Germinal center (tissue), 1 donor: Measurements from ENCODE around the gene SYNPO2.

ENCODE experiments used
- DNase-seq: peaks from one replicate; pipeline ENCODE4 v3.0.0; 2012; ENCODE audit warnings: mixed read lengths, low spot score

Gene SYNPO2

GRCh38 chr4:118939169-118939783 lies 50.6 kb downstream of the SYNPO2 start:
- no peak for DNase-seq

DNA sequence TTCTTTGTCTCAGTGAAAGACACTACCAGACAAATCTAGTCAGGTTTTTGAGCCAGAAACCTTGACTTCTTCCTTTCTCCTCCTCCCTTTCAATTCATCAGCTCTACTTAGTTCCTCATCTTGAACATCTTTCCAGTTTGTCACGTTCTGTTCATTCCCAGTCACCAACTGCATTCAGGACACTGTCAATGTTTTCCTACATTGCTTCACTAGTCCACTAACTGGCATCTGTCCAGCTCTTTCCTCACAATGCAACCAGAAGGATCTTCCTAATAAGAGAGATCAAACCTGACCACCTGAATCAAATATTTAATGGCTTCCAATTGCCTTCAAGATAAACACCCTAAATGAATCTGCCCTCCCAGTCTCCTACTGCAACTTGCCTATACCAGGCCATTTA lies 52.5 kb downstream of the SYNPO2 start:
- no peak for DNase-seq

DNA sequence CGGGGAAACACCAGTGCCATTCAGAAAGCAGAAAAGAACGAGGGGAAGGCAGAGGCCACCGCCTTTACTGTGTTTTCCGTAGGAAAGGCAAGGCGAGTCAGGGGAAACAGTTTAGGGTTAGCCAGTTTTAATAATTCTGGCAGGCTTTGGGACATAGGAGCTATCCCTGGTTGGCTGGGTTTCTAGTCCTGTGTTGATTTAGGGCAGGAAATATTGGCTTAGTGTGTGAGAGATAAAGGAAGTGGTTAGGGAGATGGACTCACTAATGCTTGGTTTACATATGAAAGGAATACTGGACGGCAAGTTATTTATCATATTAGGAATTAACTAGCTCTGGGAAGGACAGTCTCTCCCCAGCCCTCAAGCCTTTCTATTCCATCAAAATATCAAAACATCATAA lies 53.1 kb downstream of the SYNPO2 start:
- DNase-seq: no peak

DNA sequence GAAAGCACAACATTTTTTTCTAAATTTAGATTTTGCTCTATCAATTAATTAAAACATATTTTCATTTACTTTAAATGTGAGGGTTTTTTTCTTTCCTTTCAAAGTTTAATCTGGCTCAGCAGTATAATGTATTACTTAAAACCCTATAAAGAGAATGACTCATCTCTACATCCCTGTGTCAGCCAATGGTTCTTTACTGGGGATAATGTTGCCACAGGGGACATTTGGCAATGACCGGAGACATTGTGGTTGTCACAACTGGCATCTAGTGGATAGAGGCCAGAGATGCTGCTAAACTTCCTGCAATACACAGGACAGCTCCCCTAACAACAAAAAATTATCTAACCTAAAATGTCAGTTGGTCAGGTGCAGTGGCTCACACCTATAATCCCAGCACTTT lies 53.8 kb downstream of the SYNPO2 start:
- no peak for DNase-seq

DNA sequence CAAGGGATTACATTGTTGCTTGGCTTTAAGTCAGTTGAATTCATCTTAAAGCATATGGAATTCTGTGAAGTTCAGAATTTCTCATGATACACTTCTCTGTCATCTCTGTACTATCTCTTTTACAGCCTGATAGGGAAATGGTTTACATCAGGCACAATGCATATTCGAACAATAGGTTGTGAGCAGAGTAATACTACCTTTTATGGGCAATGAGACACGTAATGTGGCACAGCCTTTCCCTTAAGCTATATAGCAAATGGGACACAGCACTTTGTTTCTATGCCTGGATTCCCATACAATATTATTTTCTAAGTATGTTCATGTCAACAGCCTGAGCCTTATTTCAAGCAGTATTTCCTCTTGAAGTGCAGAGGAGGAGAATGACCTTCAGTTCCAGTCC lies 58.4 kb downstream of the SYNPO2 start:
- no peak for DNase-seq

- DNase-seq: no peak
These were observed 60.0 kb downstream of the SYNPO2 start for GRCh38 chr4:118948545-118949144.

DNA sequence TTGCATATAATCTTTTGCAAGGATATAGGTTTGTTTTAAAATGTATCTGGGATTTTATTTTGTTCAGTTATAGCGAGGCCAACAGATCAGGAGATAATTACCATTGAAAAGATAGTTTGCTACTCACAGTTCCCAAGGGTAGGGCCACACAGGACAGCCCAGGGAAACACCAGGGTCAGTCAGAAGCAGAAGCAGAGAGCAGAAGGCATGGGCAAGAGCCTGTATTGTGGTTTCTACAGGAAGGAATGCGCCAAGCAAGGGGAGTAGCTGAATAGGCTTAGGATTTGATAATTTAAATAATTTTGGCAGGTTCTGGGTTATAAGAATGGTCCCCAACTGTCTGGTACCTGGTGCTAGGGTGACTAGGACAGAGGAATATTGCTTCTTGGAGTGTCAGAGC lies 61.6 kb downstream of the SYNPO2 start:
- DNase-seq: no peak

GRCh38 chr4:118950929-118951570 lies 62.4 kb downstream of the SYNPO2 start:
- DNase-seq: no peak

DNA sequence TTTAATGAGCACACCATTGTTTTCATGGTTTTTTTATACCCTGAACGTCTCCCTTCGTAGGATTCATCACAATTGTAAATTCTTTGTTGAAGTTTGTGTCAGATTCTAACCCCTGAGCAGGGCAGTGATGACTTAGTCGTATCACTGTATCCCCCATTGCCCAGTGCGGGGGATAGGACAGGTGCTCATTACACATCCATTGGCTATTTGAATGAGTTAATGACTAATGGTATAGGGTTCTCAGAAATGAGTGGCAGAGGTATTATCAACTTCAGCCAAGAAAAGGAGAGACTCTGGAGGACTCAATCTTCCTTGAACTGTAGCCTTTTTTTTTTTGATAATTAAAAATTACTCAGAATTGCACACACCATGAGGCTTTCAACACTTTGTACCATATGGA lies 64.6 kb downstream of the SYNPO2 start:
- no peak for DNase-seq

DNA sequence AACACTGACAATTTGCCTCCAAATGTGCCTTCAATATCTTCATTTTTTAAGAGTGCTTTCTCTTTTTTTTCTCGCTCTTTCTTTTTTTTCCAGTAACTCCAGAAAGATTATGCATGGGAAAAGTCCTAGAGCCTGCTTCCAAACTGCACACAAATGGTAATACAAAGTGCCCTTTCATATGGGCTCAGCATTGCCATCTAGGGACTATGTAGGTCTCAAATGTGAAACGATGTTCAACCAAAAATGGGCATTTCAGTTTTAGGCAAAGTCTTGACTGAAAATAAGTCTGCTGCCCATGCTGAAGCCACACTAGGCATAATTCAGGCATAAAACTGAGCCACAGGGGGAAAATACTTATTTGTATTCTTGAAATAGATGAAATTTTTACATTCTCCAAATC lies 65.6 kb downstream of the SYNPO2 start:
- no peak for DNase-seq

DNA sequence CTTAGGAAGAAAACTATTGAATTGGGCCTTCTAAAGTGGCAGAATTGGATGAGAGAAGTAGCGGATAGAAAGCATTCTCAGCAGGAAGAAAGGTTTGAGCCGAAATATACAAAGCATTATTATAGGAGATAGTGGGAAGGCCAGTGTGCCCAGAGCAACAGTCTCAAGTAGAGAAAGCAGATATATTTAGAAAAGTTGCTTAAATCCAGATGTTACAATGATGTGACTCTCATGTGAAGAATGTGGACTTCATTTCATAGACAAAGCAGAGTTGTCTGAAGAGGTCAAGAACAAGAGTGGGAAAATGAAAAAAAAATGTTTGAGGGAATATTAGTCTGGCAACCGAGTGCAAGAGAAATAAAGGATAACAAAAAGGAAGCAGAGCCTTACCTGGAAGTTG lies 66.9 kb downstream of the SYNPO2 start:
- DNase-seq: no peak

GRCh38 chr4:118957722-118958445 lies 69.2 kb downstream of the SYNPO2 start:
- no peak for DNase-seq

- DNase-seq: no peak
These were observed 73.9 kb downstream of the SYNPO2 start for GRCh38 chr4:118962540-118962939.

- DNase-seq: no peak
These were observed 76.3 kb downstream of the SYNPO2 start for GRCh38 chr4:118964891-118965411.

- no peak for DNase-seq
These were observed 78.7 kb downstream of the SYNPO2 start for GRCh38 chr4:118967393-118967792.

- peak; percentile 17 for DNase-seq
These were observed 79.4 kb downstream of the SYNPO2 start for GRCh38 chr4:118968005-118968404.

GRCh38 chr4:118968813-118969212 lies 80.2 kb downstream of the SYNPO2 start:
- DNase-seq: no peak

GRCh38 chr4:118969359-118969758 lies 80.7 kb downstream of the SYNPO2 start:
- no peak for DNase-seq

DNA sequence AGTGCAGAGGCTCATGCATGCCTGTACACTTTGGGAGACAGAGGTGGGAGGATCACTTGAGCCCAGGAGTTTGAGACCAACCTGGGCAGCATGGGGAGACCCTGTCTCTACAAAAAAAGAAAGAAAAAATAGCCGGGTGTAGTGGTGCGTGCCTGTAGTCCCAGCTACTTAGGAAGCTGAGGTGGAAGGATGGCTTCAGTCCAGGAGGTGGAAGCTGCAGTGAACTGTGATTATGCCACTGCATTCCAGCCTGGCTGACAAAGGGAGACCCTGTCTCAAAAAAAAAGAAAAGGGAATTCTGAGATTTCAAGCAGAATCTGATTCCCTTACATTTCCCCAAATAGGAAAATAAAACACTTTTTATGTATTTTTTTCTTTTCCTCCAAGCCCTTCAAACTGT lies 83.5 kb downstream of the SYNPO2 start:
- DNase-seq: no peak

DNA sequence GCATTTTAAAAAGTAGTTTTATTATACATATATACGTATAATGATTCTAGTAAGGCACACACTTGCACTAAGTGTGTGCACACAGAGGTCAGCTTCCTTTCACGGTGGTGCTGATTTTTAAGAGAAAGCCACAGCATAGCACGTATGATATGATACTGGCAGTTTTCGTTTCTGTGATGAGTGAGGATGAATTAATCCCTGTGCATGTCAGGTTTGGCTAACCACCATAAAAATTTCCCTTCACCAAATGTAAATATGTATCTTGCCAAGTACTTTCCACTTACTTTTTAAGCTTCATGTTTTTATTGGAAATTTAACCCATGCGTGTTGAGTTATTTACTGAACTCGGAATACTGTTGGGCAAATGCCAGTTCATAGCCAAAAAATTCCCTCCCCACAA lies 84.6 kb downstream of the SYNPO2 start:
- no peak for DNase-seq

GRCh38 chr4:118974758-118975157 lies 86.1 kb downstream of the SYNPO2 start:
- DNase-seq: no peak

- DNase-seq: no peak
These were observed 87.0 kb downstream of the SYNPO2 start for GRCh38 chr4:118975449-118976192.
